GM19397 (cell line): ENCODE data around the gene HCN1.
"Not testable (repeated sequence)": the region's sequence is repeated elsewhere in the genome, so short reads cannot be mapped to it uniquely, and the experiment has no call there.

ENCODE experiments used
- ATAC-seq: cut with Tn5 transposase; IDR thresholded peaks from one replicate; pipeline ENCODE4 v1.9.1; 2021; ENCODE audit warnings: mild to moderate bottlenecking, moderate library complexity; ENCODE audit not compliant: unreplicated experiment

The HCN1 gene

GRCh38 chr5:45312627-45313026, 383.6 kb downstream of the HCN1 start:
- not testable (repeated sequence) for ATAC-seq

GRCh38 chr5:45295231-45295630, 400.9 kb downstream of the HCN1 start:
- ATAC-seq, result no peak

- ATAC-seq, result no peak
Measured at GRCh38 chr5:45288746-45289145, 407.4 kb downstream of the HCN1 start.

GRCh38 chr5:45284436-45284835, 411.7 kb downstream of the HCN1 start:
- no peak for ATAC-seq

GRCh38 chr5:45281081-45281480, 415.1 kb downstream of the HCN1 start:
- no peak for ATAC-seq

- no peak for ATAC-seq
Measured at GRCh38 chr5:45279109-45279508, 417.1 kb downstream of the HCN1 start.

GRCh38 chr5:45277860-45278259, 418.3 kb downstream of the HCN1 start:
- ATAC-seq, result no peak

- ATAC-seq, result no peak
Measured at GRCh38 chr5:45274241-45274640, 421.9 kb downstream of the HCN1 start.

- ATAC-seq, result no peak
Measured at GRCh38 chr5:45271626-45272025, 424.6 kb downstream of the HCN1 start.

GRCh38 chr5:45264447-45264846, 431.7 kb downstream of the HCN1 start:
- ATAC-seq, result no peak

GRCh38 chr5:45262061-45262590, 434.1 kb downstream of the HCN1 start:
- ATAC-seq, result no peak

GRCh38 chr5:45261125-45261524, 435.1 kb downstream of the HCN1 start:
- no peak for ATAC-seq

GRCh38 chr5:45260292-45260691, 435.9 kb downstream of the HCN1 start:
- ATAC-seq, result no peak

GRCh38 chr5:45252978-45253377, 443.2 kb downstream of the HCN1 start:
- ATAC-seq, result no peak

GRCh38 chr5:45252541-45252940, 443.6 kb downstream of the HCN1 start:
- ATAC-seq, result no peak

- no peak for ATAC-seq
Measured at GRCh38 chr5:45225571-45226031, 470.6 kb downstream of the HCN1 start.

GRCh38 chr5:45205403-45205961, 490.7 kb downstream of the HCN1 start:
- no peak for ATAC-seq
